ENCODE measurements around the gene PTPN14.

PTPN14 gene

GRCh38 chr1:214454569-214455396, 96.6 kb downstream of the PTPN14 start:
- DNase-seq (ENCODE audit: low read depth in 2 of 2), result no peak

GRCh38 chr1:214453109-214453722, 98.2 kb downstream of the PTPN14 start:
- DNase-seq (ENCODE audit: low read depth in 2 of 2), result no peak

GRCh38 chr1:214452152-214452784, 99.1 kb downstream of the PTPN14 start:
- no peak for DNase-seq (ENCODE audit: low read depth in 2 of 2)

- DNase-seq (ENCODE audit: low read depth in 2 of 2), result no peak
Observed at GRCh38 chr1:214451596-214451995, 99.8 kb downstream of the PTPN14 start.

- DNase-seq (ENCODE audit: low read depth in 2 of 2), result no peak
Observed at GRCh38 chr1:214449371-214449770, 102.0 kb downstream of the PTPN14 start.

GRCh38 chr1:214448536-214448935, 102.9 kb downstream of the PTPN14 start:
- no peak for DNase-seq (ENCODE audit: low read depth in 2 of 2)

- no peak for DNase-seq (ENCODE audit: low read depth in 2 of 2)
Observed at GRCh38 chr1:214447557-214447871, 103.9 kb downstream of the PTPN14 start.

- no peak for DNase-seq (ENCODE audit: low read depth in 2 of 2)
Observed at GRCh38 chr1:214446772-214447556, 104.4 kb downstream of the PTPN14 start.

GRCh38 chr1:214445831-214446614, 105.4 kb downstream of the PTPN14 start:
- no peak for DNase-seq (ENCODE audit: low read depth in 2 of 2)

GRCh38 chr1:214445199-214445598, 106.2 kb downstream of the PTPN14 start:
- DNase-seq (ENCODE audit: low read depth in 2 of 2), result no peak

- no peak for DNase-seq (ENCODE audit: low read depth in 2 of 2)
Observed at GRCh38 chr1:214444182-214444939, 107.0 kb downstream of the PTPN14 start.

GRCh38 chr1:214441119-214441518, 110.3 kb downstream of the PTPN14 start:
- no peak for DNase-seq (ENCODE audit: low read depth in 2 of 2)

GRCh38 chr1:214440219-214440965, 111.0 kb downstream of the PTPN14 start:
- DNase-seq (ENCODE audit: low read depth in 2 of 2), result no peak

- DNase-seq (ENCODE audit: low read depth in 2 of 2), result no peak
Observed at GRCh38 chr1:214439352-214440119, 111.9 kb downstream of the PTPN14 start.

- no peak for DNase-seq (ENCODE audit: low read depth in 2 of 2)
Observed at GRCh38 chr1:214438530-214438929, 112.9 kb downstream of the PTPN14 start.

- no peak for DNase-seq (ENCODE audit: low read depth in 2 of 2)
Observed at GRCh38 chr1:214438075-214438474, 113.3 kb downstream of the PTPN14 start.

- DNase-seq (ENCODE audit: low read depth in 2 of 2), result no peak
Observed at GRCh38 chr1:214435867-214436266, 115.5 kb downstream of the PTPN14 start.

GRCh38 chr1:214432245-214432644, 119.2 kb downstream of the PTPN14 start:
- DNase-seq (ENCODE audit: low read depth in 2 of 2), result no peak

Data from stimulated activated CD8-positive, alpha-beta memory T cell treated with anti-CD3 and anti-CD28 coated beads, Interleukin-7, amount 100 ng/mL, for 1 hour (primary cell).